Osteoblast (primary cell): ENCODE measurements around the gene HDAC4. TPM values are rescaled to one million over a fixed set of nuclear protein-coding genes. Genes with fewer than 3 reads are reported as not detected.

Experiments used
- DNase-seq: peaks from one replicate; pipeline ENCODE4 v3.0.0; 2011; ENCODE audit warnings: low spot score, mixed read lengths; ENCODE audit not compliant: insufficient read length; ENCODE audit errors: missing footprints
- H2AFZ ChIP-seq: 2 replicates; pipeline ENCODE4 v1.6.0; 2011; ENCODE audit warnings: mild to moderate bottlenecking, low read length
- H3K27ac ChIP-seq: 2 replicates; pipeline ENCODE4 v1.5.1; 2011; ENCODE audit warnings: mild to moderate bottlenecking, low read depth, low read length, moderate library complexity
- H3K27me3 ChIP-seq: 2 replicates; pipeline ENCODE4 v1.6.0; 2012; ENCODE audit warnings: mild to moderate bottlenecking, control low read depth, inconsistent platforms, low read length, moderate library complexity; ENCODE audit not compliant: insufficient read depth
- H3K36me3 ChIP-seq: 2 replicates; pipeline ENCODE4 v1.5.1; 2011; ENCODE audit warnings: mild to moderate bottlenecking, low read length, control low read depth, moderate library complexity; ENCODE audit not compliant: insufficient read depth
- H3K4me1 ChIP-seq: 2 replicates; pipeline ENCODE4 v1.5.1; 2011; ENCODE audit warnings: mild to moderate bottlenecking, low read length, control low read depth, moderate library complexity; ENCODE audit not compliant: insufficient read depth
- H3K4me2 ChIP-seq: 2 replicates; pipeline ENCODE4 v1.6.0; 2011; ENCODE audit warnings: mild to moderate bottlenecking, low read length; ENCODE audit not compliant: insufficient read depth
- H3K4me3 ChIP-seq: fragments of 200-600 bp; sonication (generic); 3 replicates; pipeline ENCODE4 v1.5.1; 2012; ENCODE audit warnings: mild to moderate bottlenecking, low read length, inconsistent platforms; ENCODE audit not compliant: insufficient read depth
- H3K79me2 ChIP-seq: 2 replicates; pipeline ENCODE4 v1.6.0; 2012; ENCODE audit warnings: mild to moderate bottlenecking, low read length, control low read depth, inconsistent platforms; ENCODE audit not compliant: insufficient read depth
- H3K9me3 ChIP-seq: 2 replicates; pipeline ENCODE4 v1.5.1; 2011; ENCODE audit warnings: low read depth, low read length, control low read depth
- H4K20me1 ChIP-seq: 2 replicates; pipeline ENCODE4 v1.6.0; 2012; ENCODE audit warnings: mild to moderate bottlenecking, low read length, control low read depth; ENCODE audit not compliant: insufficient read depth
- CTCF ChIP-seq: IDR thresholded peaks from 2 replicates; pipeline ENCODE4 v1.5.1; 2011; ENCODE audit warnings: mild to moderate bottlenecking, low read depth, low read length, moderate library complexity; ENCODE audit errors: extremely low read depth
- total RNA-seq: library from RNA; depleted of rRNA; stranded (reverse); fragments of >200 nt; gene quantifications from 2 replicates; pipeline ENCODE4 v1.2.3, GENCODE V29; 2012

HDAC4 gene
- total RNA-seq, 1 donor: 30.8 TPM

GRCh38 chr2:239136203-239136602 lies 264.6 kb downstream of the HDAC4 start:
- no peak for TF ChIP-seq CTCF
- Histone ChIP-seq H3K27me3 (no peaks in the 10 kb centered on the region), H2AFZ (no peak overlapping the region), H3K4me2 (no peak overlapping the region), H4K20me1 (no peaks in the 10 kb centered on the region), H3K4me3 (no peak overlapping the region), H3K36me3 (peaks cover 7% of the 10 kb centered on the region), H3K79me2 (no peaks in the 10 kb centered on the region), H3K4me1 (peaks cover 10% of the 10 kb centered on the region), H3K9me3 (no peaks in the 10 kb centered on the region), H3K27ac (no peak overlapping the region)
- no peak for DNase-seq

GRCh38 chr2:239135531-239135930 lies 265.3 kb downstream of the HDAC4 start:
- no peak overlapping the region for H2AFZ ChIP-seq
- no peaks in the 10 kb centered on the region for H3K9me3 ChIP-seq
- H3K4me3 ChIP-seq: no peak overlapping the region
- no peak overlapping the region for H3K27ac ChIP-seq
- H3K36me3 ChIP-seq: peaks cover 7% of the 10 kb centered on the region
- no peaks in the 10 kb centered on the region for H3K27me3 ChIP-seq
- no peaks in the 10 kb centered on the region for H4K20me1 ChIP-seq
- H3K4me2 ChIP-seq: no peak overlapping the region
- TF ChIP-seq CTCF: no peak
- H3K4me1 ChIP-seq: peaks cover 5% of the 10 kb centered on the region
- DNase-seq: no peak
- H3K79me2 ChIP-seq: no peaks in the 10 kb centered on the region

- no peak for DNase-seq
- H3K4me1 ChIP-seq: no peaks in the 10 kb centered on the region
- H4K20me1 ChIP-seq: no peaks in the 10 kb centered on the region
- H3K4me3 ChIP-seq: no peak overlapping the region
- H3K9me3 ChIP-seq: no peaks in the 10 kb centered on the region
- peaks cover 7% of the 10 kb centered on the region for H3K36me3 ChIP-seq
- no peaks in the 10 kb centered on the region for H3K27me3 ChIP-seq
- H3K79me2 ChIP-seq: no peaks in the 10 kb centered on the region
- H2AFZ ChIP-seq: no peak overlapping the region
- H3K27ac ChIP-seq: no peak overlapping the region
- no peak overlapping the region for H3K4me2 ChIP-seq
- TF ChIP-seq CTCF: no peak
Observed at GRCh38 chr2:239133945-239134570, 266.8 kb downstream of the HDAC4 start.

GRCh38 chr2:239132786-239133185 lies 268.0 kb downstream of the HDAC4 start:
- H3K4me3 ChIP-seq: no peak overlapping the region
- peaks cover 7% of the 10 kb centered on the region for H3K36me3 ChIP-seq
- no peak for TF ChIP-seq CTCF
- H3K27ac ChIP-seq: no peak overlapping the region
- H3K9me3 ChIP-seq: no peaks in the 10 kb centered on the region
- no peaks in the 10 kb centered on the region for H3K27me3 ChIP-seq
- no peak overlapping the region for H3K4me2 ChIP-seq
- H3K79me2 ChIP-seq: no peaks in the 10 kb centered on the region
- DNase-seq: no peak
- H3K4me1 ChIP-seq: no peaks in the 10 kb centered on the region
- H2AFZ ChIP-seq: no peak overlapping the region
- H4K20me1 ChIP-seq: no peaks in the 10 kb centered on the region
